Superior temporal gyrus (tissue), 1 donor: ENCODE data around the gene C1orf21.
A peak's percentile ranks its signal among the peaks of the same experiment; 100 is the strongest.

ENCODE experiments used
- DNase-seq: peaks from one replicate; pipeline ENCODE4 v3.0.0-alpha.2; 2016; ENCODE audit errors: extremely low spot score

C1orf21 gene

GRCh38 chr1:184626076-184627006 is 239.5 kb downstream of the C1orf21 start:
- DNase-seq = no peak

DNA sequence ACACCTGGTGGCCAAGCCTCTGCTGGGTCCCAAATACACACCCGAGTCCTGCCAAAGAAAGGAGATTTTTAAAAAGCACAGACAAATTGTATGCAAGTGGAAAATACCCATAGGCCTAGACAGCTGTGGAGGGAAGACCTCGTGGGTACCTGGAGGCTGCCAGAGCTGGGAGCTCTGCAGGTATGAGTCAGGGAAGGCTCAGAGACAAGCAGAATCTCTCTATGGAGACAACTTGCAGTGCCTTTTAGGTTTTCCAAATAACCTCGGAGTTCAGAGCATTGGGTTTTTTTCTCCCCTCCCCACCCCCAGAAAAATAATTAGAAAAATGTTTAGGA is 240.1 kb downstream of the C1orf21 start:
- DNase-seq = no peak

DNA sequence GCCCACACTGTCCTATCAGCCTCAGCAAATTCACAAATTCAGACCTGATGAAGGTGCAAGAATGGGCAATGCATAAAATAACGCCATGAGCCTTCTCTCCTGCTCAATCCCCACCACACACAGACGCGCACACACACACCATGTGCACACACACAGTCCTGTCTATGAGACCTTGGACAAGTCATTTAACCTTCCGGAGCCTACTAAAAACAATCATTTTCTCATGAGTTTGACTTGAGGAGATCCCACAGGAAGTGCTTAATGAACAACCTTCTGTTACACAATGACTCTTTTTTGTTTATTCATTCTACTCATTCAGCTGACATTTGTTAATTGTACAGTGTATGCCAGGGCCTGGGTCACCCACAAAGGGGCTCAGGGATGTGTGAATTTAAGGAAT is 242.4 kb downstream of the C1orf21 start:
- DNase-seq = no peak

GRCh38 chr1:184630679-184631060 is 243.8 kb downstream of the C1orf21 start:
- DNase-seq = no peak

- DNase-seq = no peak
These were observed 245.8 kb downstream of the C1orf21 start for GRCh38 chr1:184632415-184633175.

GRCh38 chr1:184633785-184634184 is 247.0 kb downstream of the C1orf21 start:
- no peak for DNase-seq

- DNase-seq = no peak
These were observed 247.5 kb downstream of the C1orf21 start for GRCh38 chr1:184634296-184634695.

- DNase-seq = no peak
These were observed 248.6 kb downstream of the C1orf21 start for GRCh38 chr1:184635347-184635979.

DNA sequence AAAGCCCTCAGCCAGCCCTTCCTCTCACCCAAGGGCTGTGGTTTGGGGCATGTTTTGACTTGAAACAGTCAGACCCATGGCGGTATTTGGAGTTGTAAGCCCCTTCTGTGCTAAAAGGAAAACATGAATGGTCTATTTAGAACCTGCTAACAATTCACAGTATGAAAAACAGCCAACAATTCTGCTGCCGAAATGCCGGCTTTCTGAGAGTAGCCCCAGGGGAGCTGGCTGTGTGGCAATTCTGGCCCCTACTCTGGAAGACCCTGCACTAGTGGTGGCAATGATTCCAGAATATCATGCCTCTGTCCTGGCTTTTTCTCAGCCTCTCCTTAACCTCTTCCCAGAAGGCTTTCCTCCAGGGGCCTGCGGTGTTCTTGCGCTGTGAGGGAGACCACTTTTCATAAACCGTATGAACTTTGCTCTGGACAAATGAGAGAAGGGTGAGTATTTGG is 249.2 kb downstream of the C1orf21 start:
- no peak for DNase-seq

GRCh38 chr1:184637664-184638240 is 250.9 kb downstream of the C1orf21 start:
- DNase-seq = no peak

- DNase-seq = no peak
These were observed 252.4 kb downstream of the C1orf21 start for GRCh38 chr1:184639205-184639604.

GRCh38 chr1:184640505-184640904 is 253.7 kb downstream of the C1orf21 start:
- no peak for DNase-seq

DNA sequence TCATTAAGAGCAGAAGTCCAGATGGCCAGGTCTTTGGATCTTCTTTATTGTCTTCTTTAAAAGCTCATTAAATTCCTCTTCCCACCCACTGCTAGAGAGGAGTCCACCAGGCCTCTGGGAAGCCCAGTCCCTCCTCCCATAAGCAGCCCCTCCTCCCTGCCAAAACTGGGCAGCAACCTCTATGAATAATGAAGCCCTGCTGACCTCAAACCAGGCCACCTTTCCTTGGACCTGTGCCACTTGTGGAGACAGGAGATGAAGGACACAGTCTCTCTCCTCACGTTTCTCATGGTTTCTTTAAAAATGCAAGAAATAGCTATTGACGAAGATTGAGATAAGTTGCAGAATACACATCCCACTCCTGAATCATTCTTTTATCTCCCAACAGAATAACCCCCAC is 255.1 kb downstream of the C1orf21 start:
- no peak for DNase-seq

DNA sequence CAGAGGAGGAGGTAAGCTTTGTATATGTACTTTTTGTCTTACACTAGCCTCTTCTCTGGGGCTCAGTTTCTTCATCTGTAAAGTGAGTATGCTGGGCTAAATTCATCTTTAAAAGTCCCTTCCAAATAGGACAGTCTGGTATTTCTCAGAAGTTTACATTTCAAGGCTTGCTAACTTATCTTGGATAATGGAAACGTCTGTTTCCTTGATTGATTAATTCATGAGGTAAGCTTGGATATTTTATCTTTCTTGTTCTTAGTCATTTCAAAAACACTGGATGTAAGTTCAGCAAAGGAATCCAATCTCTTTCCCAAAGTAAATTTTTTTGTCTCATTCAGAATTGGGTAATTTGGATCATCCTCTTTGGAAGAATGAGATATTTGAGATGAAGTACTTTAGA is 256.8 kb downstream of the C1orf21 start:
- no peak for DNase-seq

- DNase-seq = no peak
These were observed 257.9 kb downstream of the C1orf21 start for GRCh38 chr1:184644771-184645170.

DNA sequence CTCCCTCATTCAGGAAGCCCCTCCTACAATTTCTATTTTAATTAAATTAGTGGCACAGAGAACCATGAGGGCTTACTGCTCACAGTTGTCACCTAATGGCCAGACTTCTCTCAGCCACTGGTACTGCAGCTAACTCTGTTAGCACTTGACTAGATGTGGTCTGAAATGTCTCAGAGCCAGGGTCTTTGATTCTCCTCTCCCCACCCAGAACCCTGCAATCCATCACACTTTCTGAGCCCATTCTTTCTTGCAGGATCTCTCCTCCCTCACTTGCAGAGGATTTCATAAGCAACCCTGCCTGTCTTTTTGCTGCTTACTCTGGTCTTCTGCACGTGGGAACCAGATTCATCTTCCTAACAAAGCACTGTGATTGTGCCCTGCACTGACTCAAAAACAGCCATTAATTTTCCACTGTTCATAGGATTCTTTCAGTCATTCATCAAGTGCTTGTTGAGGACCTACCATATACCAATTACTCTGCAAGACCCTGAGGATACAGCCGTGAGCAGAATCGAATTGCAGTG is 259.4 kb downstream of the C1orf21 start:
- DNase-seq = no peak

GRCh38 chr1:184646824-184647223 is 260.0 kb downstream of the C1orf21 start:
- no peak for DNase-seq

GRCh38 chr1:184647471-184647870 is 260.6 kb downstream of the C1orf21 start:
- DNase-seq = no peak

DNA sequence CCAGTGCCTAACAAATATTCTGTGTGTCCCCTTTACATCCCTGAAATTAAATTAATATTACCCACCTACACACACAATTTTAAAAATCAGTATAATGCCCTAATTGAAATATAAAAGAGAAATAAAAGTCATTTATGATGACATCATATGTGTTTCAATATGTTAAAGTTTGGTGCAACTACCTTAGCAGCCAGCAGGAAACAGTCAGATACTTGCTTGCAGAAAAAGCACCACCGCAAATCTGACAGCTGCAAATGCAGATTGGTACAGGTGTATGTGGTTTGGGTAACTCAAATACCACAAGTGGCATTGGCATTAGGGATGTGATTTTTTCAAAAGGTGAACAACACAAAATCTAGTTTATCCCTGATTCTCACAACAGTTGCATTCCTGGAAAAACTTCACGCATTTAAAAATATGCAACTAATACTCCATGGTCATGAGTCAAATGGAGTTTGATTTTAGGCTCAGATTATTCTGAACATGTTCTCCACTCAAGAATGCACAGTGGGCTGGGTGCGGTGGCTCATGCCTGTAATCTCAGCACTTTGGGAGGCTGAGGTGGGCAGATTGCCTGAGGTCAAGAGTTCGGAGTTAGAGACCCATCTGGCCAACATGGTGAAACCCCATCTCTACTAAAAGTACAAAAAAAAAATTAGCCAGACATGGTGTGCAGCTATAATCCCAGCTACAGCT is 261.5 kb downstream of the C1orf21 start:
- no peak for DNase-seq

- no peak for DNase-seq
These were observed 262.0 kb downstream of the C1orf21 start for GRCh38 chr1:184648856-184649201.

DNA sequence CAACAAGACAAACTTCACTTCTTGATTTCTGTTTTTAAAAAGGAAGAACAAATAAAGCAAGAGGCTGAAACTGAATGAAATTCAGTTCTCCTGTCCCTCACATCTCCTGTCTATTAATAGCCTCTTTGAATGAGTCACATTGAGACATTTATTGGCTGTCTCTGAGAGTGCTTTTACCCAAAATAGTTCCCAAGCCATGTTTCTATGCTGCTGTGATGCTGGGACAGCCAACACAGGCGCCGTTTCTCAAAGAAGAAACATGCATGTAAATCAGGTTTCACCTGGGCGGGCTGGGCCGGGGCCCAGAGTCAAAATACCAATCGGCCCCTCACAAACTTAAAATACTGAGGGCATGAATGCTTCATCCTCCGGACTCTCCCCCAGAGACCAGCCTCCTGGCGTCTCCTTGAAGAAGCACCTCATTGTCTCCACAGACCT is 262.6 kb downstream of the C1orf21 start:
- DNase-seq = peak; percentile 66
